Stomach (tissue), 9 donors: ENCODE results near the gene CREB3. TPM values are rescaled to one million over a fixed set of nuclear protein-coding genes. Genes with fewer than 3 reads are reported as not detected.
A peak's percentile ranks its signal among the peaks of the same experiment; 100 is the strongest.

Source experiments
- DNase-seq, 2 donors: peaks; one replicate each; pipeline versions ENCODE4 v3.0.0 to v3.0.0-alpha.2; 2013 to 2019
- H3K27ac ChIP-seq, 5 donors: fragments of 200-600 bp in 4 of 5; sonication (generic) in 4 of 5; one replicate each; pipeline ENCODE4 v1.5.1; 2013 to 2019; ENCODE audit warnings: mild to moderate bottlenecking in 1 of 5, moderate library complexity in 1 of 5
- H3K27me3 ChIP-seq, 3 donors: fragments of 200-600 bp; sonication (generic); one replicate each; pipeline ENCODE4 v1.5.1; 2017 to 2019; ENCODE audit warnings: mixed run types in 1 of 3
- H3K36me3 ChIP-seq, 4 donors: fragments of 200-600 bp; sonication (generic); 1 replicate in 3 of 4; 2 replicates in 1 of 4; pipeline ENCODE4 v1.5.1; 2016 to 2019
- H3K4me1 ChIP-seq, 4 donors: fragments of 200-600 bp; sonication (generic); one replicate each; pipeline ENCODE4 v1.5.1; 2016 to 2019
- H3K4me3 ChIP-seq, 4 donors: fragments of 200-600 bp; sonication (generic) in 3 of 4; one replicate each; pipeline ENCODE4 v1.5.1; 2016 to 2019; ENCODE audit warnings: mild to moderate bottlenecking in 1 of 4
- H3K9me3 ChIP-seq, 4 donors: fragments of 200-600 bp; sonication (generic); one replicate each; pipeline ENCODE4 v1.5.1; 2016 to 2019
- CTCF ChIP-seq, 7 experiments: fragments of 450-650 bp in 4 of 7; fragments of 200-600 bp in 3 of 7; sonication (generic) in 3 of 7; IDR thresholded peaks; one replicate each; pipeline ENCODE4 v1.5.1; 2016 to 2019; ENCODE audit warnings: antibody characterized with exemption in 7 of 7, control low read depth in 2 of 7, mild to moderate bottlenecking in 1 of 7
- EP300 ChIP-seq: sonication (generic); formaldehyde crosslinking; IDR thresholded peaks from one replicate; pipeline ENCODE4 v1.6.1; 2017; ENCODE audit warnings: antibody characterized with exemption
- POLR2A ChIP-seq, 4 donors: fragments of 450-650 bp; IDR thresholded peaks; one replicate each; pipeline ENCODE4 v1.6.1; 2016; ENCODE audit warnings: antibody characterized with exemption in 4 of 4, control low read depth in 2 of 4, mild to moderate bottlenecking in 1 of 4, moderate library complexity in 1 of 4
- POLR2AphosphoS5 ChIP-seq, 3 donors: sonication (generic); formaldehyde crosslinking; IDR thresholded peaks; one replicate each; pipeline ENCODE4 v1.6.1; 2016; ENCODE audit warnings: antibody characterized with exemption in 3 of 3
- WGBS, 5 donors: extraction: QIAGEN DNeasy Blood & Tissue Kit in 3 of 5; methylation state at CpG; one replicate each; pipeline versions ENCODE4 v1.1.5 to v1.1.7; 2013 to 2018; 5-methylcytosine and 5-hydroxymethylcytosine counted together
- intact Hi-C: fragments of 100-400 bp; cut with DNase I; formaldehyde crosslinking; loops from one replicate; pipeline ENCODE4 v1.15.1; 2023; ENCODE audit warnings: low total_unique reads
- polyA plus RNA-seq, 3 donors: library from polyadenylated mRNA; stranded (reverse); fragments of 200-250 nt; gene quantifications; one replicate each; pipeline ENCODE4 v1.2.3, GENCODE V29; 2013
- total RNA-seq, 5 donors: library from RNA; depleted of rRNA; stranded (reverse); fragments of >200 nt; gene quantifications; one replicate each; pipeline versions ENCODE4 v1.1.0 to v1.2.3, GENCODE V29; 2014 to 2016
- donor health status: healthy with polysubstance abuse.
- donor health status: Bipolar disorder and iron deficiency.
- donor health status: healthy.

CREB3 gene
- total and polyA plus RNA-seq, 8 donors = 29.4 to 84.0 (median 39.2) TPM

- Histone ChIP-seq H3K4me3 (no peak overlapping the region), H3K27ac (peak overlapping the region in 2 of 5 donors; percentile 6 to 72), H3K9me3 (no peaks in the 10 kb centered on the region), H3K4me1 (peaks cover 0 to 4% (median 0%) of the 10 kb centered on the region in 4 donors), H3K27me3 (no peaks in the 10 kb centered on the region), H3K36me3 (peaks cover 96 to 100% (median 100%) of the 10 kb centered on the region in 4 donors)
- no peak for DNase-seq
- intact Hi-C loops = no loop called here
- TF ChIP-seq POLR2AphosphoS5 (IDR thresholded peaks at IDR 0.05) = no peak
- no peak for TF ChIP-seq POLR2A (IDR thresholded peaks at IDR 0.05)
- TF ChIP-seq EP300 = no peak
- TF ChIP-seq CTCF (IDR thresholded peaks at IDR 0.05) = no peak
- WGBS, 5 donors = 87 to 92% (median 88%) methylated on average over 20 to 21 of the region's 21 CpGs
Observed at GRCh38 chr9:35711501-35712428, 20.7 kb upstream of the CREB3 start.

GRCh38 chr9:35712762-35713400 is 19.6 kb upstream of the CREB3 start:
- TF ChIP-seq POLR2A (IDR thresholded peaks at IDR 0.05) (no peak), POLR2AphosphoS5 (IDR thresholded peaks at IDR 0.05) (no peak), CTCF (IDR thresholded peaks at IDR 0.05) (no peak), EP300 (no peak)
- Histone ChIP-seq H3K9me3 (no peaks in the 10 kb centered on the region), H3K4me3 (no peak overlapping the region), H3K27ac (peak overlapping the region in 1 of 5 donors; percentile 72), H3K4me1 (peaks cover 0 to 4% (median 0%) of the 10 kb centered on the region in 4 donors), H3K27me3 (no peaks in the 10 kb centered on the region), H3K36me3 (peaks cover 96 to 100% (median 100%) of the 10 kb centered on the region in 4 donors)
- intact Hi-C loops = no loop called here
- WGBS, 5 donors = 77 to 92% (median 85%) methylated on average over 10 to 11 of the region's 11 CpGs
- no peak for DNase-seq

- intact Hi-C loops = no loop called here
- TF ChIP-seq POLR2A (IDR thresholded peaks at IDR 0.05) (no peak), CTCF (IDR thresholded peaks at IDR 0.05) (no peak), POLR2AphosphoS5 (IDR thresholded peaks at IDR 0.05) (no peak), EP300 (no peak)
- DNase-seq = no peak
- Histone ChIP-seq H3K27me3 (no peaks in the 10 kb centered on the region), H3K27ac (peak overlapping the region in 2 of 5 donors; percentile 43 to 72), H3K4me1 (peaks cover 0 to 4% (median 0%) of the 10 kb centered on the region in 4 donors), H3K36me3 (peaks cover 96 to 100% (median 100%) of the 10 kb centered on the region in 4 donors), H3K9me3 (no peaks in the 10 kb centered on the region), H3K4me3 (no peak overlapping the region)
- 79 to 100% (median 93%) methylated on average over 3 of the region's 3 CpGs for WGBS, 5 donors
Observed at GRCh38 chr9:35713578-35713977, 18.9 kb upstream of the CREB3 start.

- 88 to 94% (median 91%) methylated on average over 6 of the region's 6 CpGs for WGBS, 5 donors
- no peak for DNase-seq
- Histone ChIP-seq H3K4me3 (no peak overlapping the region), H3K9me3 (no peaks in the 10 kb centered on the region), H3K4me1 (peaks cover 0 to 4% (median 0%) of the 10 kb centered on the region in 4 donors), H3K27ac (peak overlapping the region in 2 of 5 donors; percentile 43 to 72), H3K27me3 (no peaks in the 10 kb centered on the region), H3K36me3 (peaks cover 96 to 100% (median 100%) of the 10 kb centered on the region in 4 donors)
- TF ChIP-seq CTCF (IDR thresholded peaks at IDR 0.05) (no peak), EP300 (no peak), POLR2AphosphoS5 (IDR thresholded peaks at IDR 0.05) (no peak), POLR2A (IDR thresholded peaks at IDR 0.05) (no peak)
- intact Hi-C loops = no loop called here
Observed at GRCh38 chr9:35714123-35714522, 18.3 kb upstream of the CREB3 start.
